ENCODE results near the gene STOX2.

DNA sequence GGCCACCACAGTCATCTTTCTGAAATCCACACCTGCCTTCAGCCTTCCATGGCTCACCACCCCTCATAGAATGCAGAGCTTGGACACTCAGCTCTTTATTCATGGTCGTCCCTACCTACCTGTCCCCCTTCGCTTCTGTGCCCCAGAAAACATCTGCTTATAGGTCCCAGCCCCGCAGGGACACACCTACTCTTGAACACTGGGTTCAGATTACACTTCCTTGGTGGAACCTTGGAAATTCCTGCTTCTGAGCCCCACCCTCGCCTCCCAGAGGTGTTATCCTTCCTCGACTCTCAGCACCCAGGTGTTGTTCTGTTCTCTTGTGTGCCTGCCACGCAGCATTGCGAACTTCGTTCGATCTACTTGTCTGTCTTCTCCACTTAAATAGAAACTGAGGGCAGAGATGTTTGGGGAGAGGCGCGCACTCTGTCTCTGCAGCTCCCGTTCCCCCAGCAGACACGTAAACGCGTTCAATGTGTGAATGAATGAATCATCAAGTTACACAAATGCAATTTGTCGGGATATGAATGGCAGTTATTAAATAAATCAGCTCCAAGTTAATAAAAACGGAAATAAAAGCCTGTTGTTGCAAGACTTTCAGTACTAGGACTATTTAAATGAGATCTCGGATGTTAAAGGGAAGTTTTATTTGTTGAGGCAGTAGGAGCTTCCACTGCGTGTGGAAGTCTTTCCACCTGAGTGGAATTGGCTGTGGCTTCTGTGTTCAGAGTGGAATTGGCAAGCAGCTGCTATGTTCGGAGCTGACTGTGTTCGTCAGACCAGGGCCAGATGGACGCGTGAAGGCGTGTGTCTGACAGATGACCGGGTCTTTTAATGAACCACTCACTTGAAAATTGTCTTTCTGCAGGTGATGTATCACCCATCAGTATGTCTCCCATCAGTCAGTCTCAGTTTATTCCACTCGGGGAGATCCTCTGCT lies 95.6 kb downstream of the STOX2 start:
- no peak for TF ChIP-seq BACH2 (CRISPR knock-in tag; IDR thresholded peaks at IDR 0.05; ENCODE audit: borderline replicate concordance)
- TF ChIP-seq OSR1 (CRISPR knock-in tag; IDR thresholded peaks at IDR 0.05): no peak
- TF ChIP-seq ZFP3 (CRISPR knock-in tag; IDR thresholded peaks at IDR 0.05): no peak
- no peak for TF ChIP-seq ZNF565 (CRISPR knock-in tag; conservative IDR thresholded peaks at IDR 0.05; ENCODE audit: low read depth)
- no peak for TF ChIP-seq PPARA (CRISPR knock-in tag; IDR thresholded peaks at IDR 0.05; ENCODE audit: borderline replicate concordance)
- no peak for TF ChIP-seq CSDC2 (CRISPR knock-in tag; IDR thresholded peaks at IDR 0.05)
- TF ChIP-seq, protein P1, sequence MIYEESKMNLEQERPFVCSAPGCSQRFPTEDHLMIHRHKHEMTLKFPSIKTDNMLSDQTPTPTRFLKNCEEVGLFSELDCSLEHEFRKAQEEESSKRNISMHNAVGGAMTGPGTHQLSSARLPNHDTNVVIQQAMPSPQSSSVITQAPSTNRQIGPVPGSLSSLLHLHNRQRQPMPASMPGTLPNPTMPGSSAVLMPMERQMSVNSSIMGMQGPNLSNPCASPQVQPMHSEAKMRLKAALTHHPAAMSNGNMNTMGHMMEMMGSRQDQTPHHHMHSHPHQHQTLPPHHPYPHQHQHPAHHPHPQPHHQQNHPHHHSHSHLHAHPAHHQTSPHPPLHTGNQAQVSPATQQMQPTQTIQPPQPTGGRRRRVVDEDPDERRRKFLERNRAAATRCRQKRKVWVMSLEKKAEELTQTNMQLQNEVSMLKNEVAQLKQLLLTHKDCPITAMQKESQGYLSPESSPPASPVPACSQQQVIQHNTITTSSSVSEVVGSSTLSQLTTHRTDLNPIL (CRISPR knock-in tag; IDR thresholded peaks at IDR 0.05; ENCODE audit: low read depth): no peak
- TF ChIP-seq, protein P2, sequence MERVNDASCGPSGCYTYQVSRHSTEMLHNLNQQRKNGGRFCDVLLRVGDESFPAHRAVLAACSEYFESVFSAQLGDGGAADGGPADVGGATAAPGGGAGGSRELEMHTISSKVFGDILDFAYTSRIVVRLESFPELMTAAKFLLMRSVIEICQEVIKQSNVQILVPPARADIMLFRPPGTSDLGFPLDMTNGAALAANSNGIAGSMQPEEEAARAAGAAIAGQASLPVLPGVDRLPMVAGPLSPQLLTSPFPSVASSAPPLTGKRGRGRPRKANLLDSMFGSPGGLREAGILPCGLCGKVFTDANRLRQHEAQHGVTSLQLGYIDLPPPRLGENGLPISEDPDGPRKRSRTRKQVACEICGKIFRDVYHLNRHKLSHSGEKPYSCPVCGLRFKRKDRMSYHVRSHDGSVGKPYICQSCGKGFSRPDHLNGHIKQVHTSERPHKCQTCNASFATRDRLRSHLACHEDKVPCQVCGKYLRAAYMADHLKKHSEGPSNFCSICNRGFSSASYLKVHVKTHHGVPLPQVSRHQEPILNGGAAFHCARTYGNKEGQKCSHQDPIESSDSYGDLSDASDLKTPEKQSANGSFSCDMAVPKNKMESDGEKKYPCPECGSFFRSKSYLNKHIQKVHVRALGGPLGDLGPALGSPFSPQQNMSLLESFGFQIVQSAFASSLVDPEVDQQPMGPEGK (CRISPR knock-in tag; IDR thresholded peaks at IDR 0.05; ENCODE audit: borderline replicate concordance): no peak
- TF ChIP-seq, protein P3, sequence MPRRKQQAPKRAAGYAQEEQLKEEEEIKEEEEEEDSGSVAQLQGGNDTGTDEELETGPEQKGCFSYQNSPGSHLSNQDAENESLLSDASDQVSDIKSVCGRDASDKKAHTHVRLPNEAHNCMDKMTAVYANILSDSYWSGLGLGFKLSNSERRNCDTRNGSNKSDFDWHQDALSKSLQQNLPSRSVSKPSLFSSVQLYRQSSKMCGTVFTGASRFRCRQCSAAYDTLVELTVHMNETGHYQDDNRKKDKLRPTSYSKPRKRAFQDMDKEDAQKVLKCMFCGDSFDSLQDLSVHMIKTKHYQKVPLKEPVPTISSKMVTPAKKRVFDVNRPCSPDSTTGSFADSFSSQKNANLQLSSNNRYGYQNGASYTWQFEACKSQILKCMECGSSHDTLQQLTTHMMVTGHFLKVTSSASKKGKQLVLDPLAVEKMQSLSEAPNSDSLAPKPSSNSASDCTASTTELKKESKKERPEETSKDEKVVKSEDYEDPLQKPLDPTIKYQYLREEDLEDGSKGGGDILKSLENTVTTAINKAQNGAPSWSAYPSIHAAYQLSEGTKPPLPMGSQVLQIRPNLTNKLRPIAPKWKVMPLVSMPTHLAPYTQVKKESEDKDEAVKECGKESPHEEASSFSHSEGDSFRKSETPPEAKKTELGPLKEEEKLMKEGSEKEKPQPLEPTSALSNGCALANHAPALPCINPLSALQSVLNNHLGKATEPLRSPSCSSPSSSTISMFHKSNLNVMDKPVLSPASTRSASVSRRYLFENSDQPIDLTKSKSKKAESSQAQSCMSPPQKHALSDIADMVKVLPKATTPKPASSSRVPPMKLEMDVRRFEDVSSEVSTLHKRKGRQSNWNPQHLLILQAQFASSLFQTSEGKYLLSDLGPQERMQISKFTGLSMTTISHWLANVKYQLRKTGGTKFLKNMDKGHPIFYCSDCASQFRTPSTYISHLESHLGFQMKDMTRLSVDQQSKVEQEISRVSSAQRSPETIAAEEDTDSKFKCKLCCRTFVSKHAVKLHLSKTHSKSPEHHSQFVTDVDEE (CRISPR knock-in tag; IDR thresholded peaks at IDR 0.05): no peak
- TF ChIP-seq, protein P4, sequence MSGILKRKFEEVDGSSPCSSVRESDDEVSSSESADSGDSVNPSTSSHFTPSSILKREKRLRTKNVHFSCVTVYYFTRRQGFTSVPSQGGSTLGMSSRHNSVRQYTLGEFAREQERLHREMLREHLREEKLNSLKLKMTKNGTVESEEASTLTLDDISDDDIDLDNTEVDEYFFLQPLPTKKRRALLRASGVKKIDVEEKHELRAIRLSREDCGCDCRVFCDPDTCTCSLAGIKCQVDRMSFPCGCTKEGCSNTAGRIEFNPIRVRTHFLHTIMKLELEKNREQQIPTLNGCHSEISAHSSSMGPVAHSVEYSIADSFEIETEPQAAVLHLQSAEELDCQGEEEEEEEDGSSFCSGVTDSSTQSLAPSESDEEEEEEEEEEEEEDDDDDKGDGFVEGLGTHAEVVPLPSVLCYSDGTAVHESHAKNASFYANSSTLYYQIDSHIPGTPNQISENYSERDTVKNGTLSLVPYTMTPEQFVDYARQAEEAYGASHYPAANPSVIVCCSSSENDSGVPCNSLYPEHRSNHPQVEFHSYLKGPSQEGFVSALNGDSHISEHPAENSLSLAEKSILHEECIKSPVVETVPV (CRISPR knock-in tag; IDR thresholded peaks at IDR 0.05): no peak
- TF ChIP-seq ZFP30 (CRISPR knock-in tag; IDR thresholded peaks at IDR 0.05): no peak
- TF ChIP-seq RARB (CRISPR knock-in tag; IDR thresholded peaks at IDR 0.05): no peak

All from SK-N-SH treated with all-trans-retinoic acid at 6 μM for 48 hours (cell line).